ENCODE data around the gene GPX7.

The GPX7 gene

DNA sequence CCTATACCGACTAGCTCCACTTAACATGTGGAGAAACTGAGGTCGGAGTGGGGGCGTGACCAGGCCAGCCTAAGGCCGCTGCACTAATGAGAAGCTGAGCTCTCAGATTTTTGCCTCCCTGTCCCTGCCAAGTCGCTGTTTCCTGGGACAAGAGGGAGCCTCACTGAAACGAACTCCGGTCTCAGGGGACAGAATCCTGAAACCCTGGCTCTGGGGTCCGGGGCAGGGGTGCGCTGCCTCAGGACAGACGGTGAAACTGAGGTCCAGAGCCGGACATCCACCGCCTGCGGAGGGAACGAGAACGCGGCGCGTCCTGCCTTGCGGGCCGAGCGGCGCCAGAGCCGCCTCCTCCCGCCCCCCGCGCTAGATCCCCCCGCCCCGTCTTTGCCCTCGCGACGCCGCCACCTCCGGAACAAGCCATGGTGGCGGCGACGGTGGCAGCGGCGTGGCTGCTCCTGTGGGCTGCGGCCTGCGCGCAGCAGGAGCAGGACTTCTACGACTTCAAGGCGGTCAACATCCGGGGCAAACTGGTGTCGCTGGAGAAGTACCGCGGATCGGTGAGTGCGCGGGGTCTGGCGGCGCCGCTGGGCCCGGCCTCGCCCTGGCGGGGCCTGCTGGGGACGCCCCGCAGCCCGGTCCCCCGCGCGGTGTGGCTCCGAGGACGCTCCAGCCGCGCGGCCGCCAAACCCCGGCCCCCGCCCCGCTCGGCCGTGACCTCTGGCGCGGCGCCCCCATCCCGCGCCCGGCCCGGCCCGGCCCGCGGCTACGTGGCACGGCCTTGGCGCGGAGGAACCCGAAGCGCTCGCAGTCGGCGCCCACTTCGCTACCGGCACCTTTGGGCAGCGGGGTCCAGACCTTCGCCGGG lies at the start of gene GPX7:
Gene GPX7 (plus strand): TSS at position 381 of the 865 bp plus-strand sequence. CDS start 39 bp downstream, at position 420.
- peaks cover 5% of the 10 kb centered on the region for H3K27me3 Mint-ChIP-seq (ENCODE audit: low read depth)
- peak within 1 kb of the TSS; percentile 90 for H3K27ac Mint-ChIP-seq
- peaks cover 26% of the 10 kb centered on the region for H3K4me1 Mint-ChIP-seq (ENCODE audit: low read depth)

DNA sequence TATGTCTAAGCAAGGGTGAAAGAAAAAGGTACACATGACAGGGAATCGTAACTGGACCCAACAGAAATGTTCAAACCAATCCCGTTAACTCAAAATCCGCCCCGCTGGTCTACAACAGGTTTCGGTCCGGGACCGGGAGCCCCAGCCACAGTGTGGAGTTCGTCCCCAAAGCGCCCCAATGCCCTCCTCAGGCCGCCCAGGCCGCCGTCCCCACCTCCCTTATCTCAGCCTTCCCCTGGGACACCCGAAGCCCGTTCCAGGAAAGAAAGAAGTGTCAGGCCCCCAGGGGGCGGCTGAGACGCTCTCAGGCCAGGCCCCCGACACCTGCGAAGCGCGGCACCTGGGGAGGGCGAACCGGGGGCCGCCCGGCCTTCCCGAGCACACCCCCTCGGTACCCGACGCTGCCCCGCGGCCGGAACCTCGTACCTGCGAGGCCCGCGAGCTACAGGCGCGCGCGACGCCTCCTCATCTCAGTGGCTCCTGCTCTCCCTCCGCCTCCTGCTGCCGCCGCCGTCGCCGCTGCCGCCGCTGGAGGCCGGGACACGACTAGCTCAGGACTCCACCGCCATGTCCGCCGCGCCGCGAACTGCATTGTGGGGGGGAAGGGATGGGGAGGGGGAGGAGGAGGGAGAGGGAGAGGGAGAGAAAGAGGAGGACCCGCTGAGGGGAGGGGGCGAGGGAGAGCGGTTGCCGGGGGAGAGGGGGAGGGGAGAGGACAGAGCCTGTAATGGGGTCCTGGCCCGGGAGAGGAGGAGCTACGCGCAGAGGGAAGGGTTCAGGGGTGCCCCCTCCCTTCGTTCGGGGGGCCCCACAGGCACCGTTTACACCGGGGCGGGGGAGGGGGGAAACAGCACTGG lies 49.4 kb upstream of the GPX7 start, which contains the start of gene TUT4:
Gene TUT4 (minus strand): TSS at position 588 of the 857 bp plus-strand sequence. CDS start 26,812 bp downstream, outside the sequence.
- Mint-ChIP-seq H3K27ac (peak within 1 kb of the TSS; percentile 87), H3K4me3 (peak within 1 kb of the TSS; percentile 63), H3K9me3 (no peaks in the 10 kb centered on the region), H3K27me3 (ENCODE audit: low read depth) (peaks cover 3% of the 10 kb centered on the region), H3K36me3 (ENCODE audit: low read depth) (peaks cover 2% of the 10 kb centered on the region), H3K4me1 (ENCODE audit: low read depth) (peaks cover 30% of the 10 kb centered on the region)
- peak; percentile 76 for DNase-seq (ENCODE audit: low spot score)

More for the DNA sequence above, at the start of gene GPX7:
- peaks cover 7% of the 10 kb centered on the region for H3K36me3 Mint-ChIP-seq (ENCODE audit: low read depth)
- H3K4me3 Mint-ChIP-seq: peak within 1 kb of the TSS; percentile 89
- peak; percentile 42 for DNase-seq (ENCODE audit: low spot score)
- H3K9me3 Mint-ChIP-seq: no peaks in the 10 kb centered on the region

- Mint-ChIP-seq H3K9me3 (no peaks in the 10 kb centered on the region), H3K4me3 (peak overlapping the region; percentile 63), H3K27ac (peak overlapping the region; percentile 87), H3K36me3 (ENCODE audit: low read depth) (peaks cover 2% of the 10 kb centered on the region), H3K27me3 (ENCODE audit: low read depth) (peaks cover 5% of the 10 kb centered on the region), H3K4me1 (ENCODE audit: low read depth) (peaks cover 27% of the 10 kb centered on the region)
- DNase-seq (ENCODE audit: low spot score): peak; percentile 87
Observed at GRCh38 chr1:52553362-52554266, 48.6 kb upstream of the GPX7 start.

GRCh38 chr1:52554267-52554640 lies 47.9 kb upstream of the GPX7 start:
- Mint-ChIP-seq H3K9me3 (no peaks in the 10 kb centered on the region), H3K27me3 (ENCODE audit: low read depth) (peaks cover 9% of the 10 kb centered on the region), H3K4me3 (peak overlapping the region; percentile 67), H3K36me3 (ENCODE audit: low read depth) (no peaks in the 10 kb centered on the region), H3K27ac (peak overlapping the region; percentile 70), H3K4me1 (ENCODE audit: low read depth) (peaks cover 24% of the 10 kb centered on the region)
- DNase-seq (ENCODE audit: low spot score): no peak

DNA sequence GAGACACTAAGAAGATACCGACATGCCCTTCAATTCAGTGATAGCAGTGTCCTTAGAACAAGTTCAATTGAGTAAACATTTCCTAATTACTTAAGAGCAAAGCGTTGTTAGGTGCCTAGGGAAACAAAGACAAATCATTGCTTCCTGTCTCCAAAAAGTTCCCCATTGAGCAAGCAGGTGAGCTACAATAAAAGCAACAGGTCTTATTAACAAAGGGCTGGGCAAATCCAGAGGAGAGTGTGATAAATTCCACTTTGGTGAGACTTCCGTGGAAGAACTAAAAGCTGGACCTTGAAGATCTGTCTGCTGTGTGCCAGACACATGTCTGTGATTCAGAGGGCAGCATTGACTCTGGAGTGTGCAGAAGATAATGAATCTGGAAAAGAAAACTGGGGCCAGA lies 47.4 kb upstream of the GPX7 start:
- Mint-ChIP-seq H3K36me3 (ENCODE audit: low read depth) (no peaks in the 10 kb centered on the region), H3K4me1 (ENCODE audit: low read depth) (peaks cover 19% of the 10 kb centered on the region), H3K27ac (peak overlapping the region; percentile 70), H3K9me3 (no peaks in the 10 kb centered on the region), H3K27me3 (ENCODE audit: low read depth) (peaks cover 9% of the 10 kb centered on the region), H3K4me3 (peak overlapping the region; percentile 67)
- DNase-seq (ENCODE audit: low spot score): no peak

- Mint-ChIP-seq H3K4me3 (no peak overlapping the region), H3K9me3 (no peaks in the 10 kb centered on the region), H3K36me3 (ENCODE audit: low read depth) (no peaks in the 10 kb centered on the region), H3K27ac (no peak overlapping the region), H3K27me3 (ENCODE audit: low read depth) (peaks cover 9% of the 10 kb centered on the region), H3K4me1 (ENCODE audit: low read depth) (peaks cover 16% of the 10 kb centered on the region)
- DNase-seq (ENCODE audit: low spot score): no peak
Observed at GRCh38 chr1:52556641-52557360, 45.4 kb upstream of the GPX7 start.

GRCh38 chr1:52558941-52559340 lies 43.2 kb upstream of the GPX7 start:
- no peak for DNase-seq (ENCODE audit: low spot score)
- Mint-ChIP-seq H3K4me1 (ENCODE audit: low read depth) (peaks cover 15% of the 10 kb centered on the region), H3K36me3 (ENCODE audit: low read depth) (no peaks in the 10 kb centered on the region), H3K4me3 (no peak overlapping the region), H3K27me3 (ENCODE audit: low read depth) (peaks cover 9% of the 10 kb centered on the region), H3K9me3 (no peaks in the 10 kb centered on the region), H3K27ac (no peak overlapping the region)

DNA sequence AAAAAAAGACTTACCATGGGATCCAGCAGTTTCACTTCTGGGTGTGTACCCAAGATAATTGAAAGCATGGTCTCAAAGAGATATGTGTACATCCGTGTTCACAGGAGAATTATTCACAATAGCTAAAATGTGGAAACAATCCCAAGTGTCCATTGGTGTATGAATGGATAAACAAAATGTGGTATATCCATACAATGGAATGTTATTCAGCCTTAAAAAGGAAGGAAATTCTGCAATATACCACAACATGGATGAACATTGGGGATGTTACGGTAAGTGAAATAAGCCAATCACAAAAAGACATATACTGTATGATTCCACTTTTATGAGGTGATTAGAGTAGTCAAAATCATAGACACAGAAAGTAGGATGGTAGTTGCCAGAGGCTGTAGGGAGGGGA lies 42.3 kb upstream of the GPX7 start:
- Mint-ChIP-seq H3K4me3 (no peak overlapping the region), H3K27me3 (ENCODE audit: low read depth) (peaks cover 9% of the 10 kb centered on the region), H3K36me3 (ENCODE audit: low read depth) (no peaks in the 10 kb centered on the region), H3K27ac (no peak overlapping the region), H3K9me3 (no peaks in the 10 kb centered on the region), H3K4me1 (ENCODE audit: low read depth) (peaks cover 7% of the 10 kb centered on the region)
- DNase-seq (ENCODE audit: low spot score): no peak

GRCh38 chr1:52562766-52563165 lies 39.4 kb upstream of the GPX7 start:
- no peak for DNase-seq (ENCODE audit: low spot score)
- Mint-ChIP-seq H3K27me3 (ENCODE audit: low read depth) (peaks cover 7% of the 10 kb centered on the region), H3K36me3 (ENCODE audit: low read depth) (no peaks in the 10 kb centered on the region), H3K9me3 (no peaks in the 10 kb centered on the region), H3K4me1 (ENCODE audit: low read depth) (peaks cover 3% of the 10 kb centered on the region), H3K4me3 (no peak overlapping the region), H3K27ac (no peak overlapping the region)

GRCh38 chr1:52567943-52568342 lies 34.2 kb upstream of the GPX7 start:
- no peak overlapping the region for H3K27ac Mint-ChIP-seq
- DNase-seq (ENCODE audit: low spot score): no peak
- H3K36me3 Mint-ChIP-seq (ENCODE audit: low read depth): no peaks in the 10 kb centered on the region
- H3K9me3 Mint-ChIP-seq: no peaks in the 10 kb centered on the region
- no peak overlapping the region for H3K4me3 Mint-ChIP-seq
- peaks cover 9% of the 10 kb centered on the region for H3K27me3 Mint-ChIP-seq (ENCODE audit: low read depth)
- H3K4me1 Mint-ChIP-seq (ENCODE audit: low read depth): peaks cover 9% of the 10 kb centered on the region

- H3K36me3 Mint-ChIP-seq (ENCODE audit: low read depth): no peaks in the 10 kb centered on the region
- H3K4me3 Mint-ChIP-seq: peak overlapping the region; percentile 0
- H3K27me3 Mint-ChIP-seq (ENCODE audit: low read depth): peaks cover 9% of the 10 kb centered on the region
- peak overlapping the region; percentile 2 for H3K27ac Mint-ChIP-seq
- H3K9me3 Mint-ChIP-seq: no peaks in the 10 kb centered on the region
- peaks cover 13% of the 10 kb centered on the region for H3K4me1 Mint-ChIP-seq (ENCODE audit: low read depth)
- DNase-seq (ENCODE audit: low spot score): no peak
Observed at GRCh38 chr1:52569449-52570210, 32.5 kb upstream of the GPX7 start.

- H3K36me3 Mint-ChIP-seq (ENCODE audit: low read depth): no peaks in the 10 kb centered on the region
- no peak overlapping the region for H3K27ac Mint-ChIP-seq
- DNase-seq (ENCODE audit: low spot score): no peak
- peaks cover 12% of the 10 kb centered on the region for H3K27me3 Mint-ChIP-seq (ENCODE audit: low read depth)
- H3K4me1 Mint-ChIP-seq (ENCODE audit: low read depth): peaks cover 16% of the 10 kb centered on the region
- no peak overlapping the region for H3K4me3 Mint-ChIP-seq
- H3K9me3 Mint-ChIP-seq: no peaks in the 10 kb centered on the region
Observed at GRCh38 chr1:52571783-52572182, 30.4 kb upstream of the GPX7 start.

Measured in T-helper 2 cell treated with Interferon-gamma antibody and Interleukin-4, amounts not matched to agents 5 μg/mL and 100 μg/mL, for 36 hours (primary cell).